Measurements from ENCODE around the gene APELA. TPM values are rescaled to one million over a fixed set of nuclear protein-coding genes. Genes with fewer than 3 reads are reported as not detected.

The APELA gene
- total RNA-seq, 1 experiment from 2014 or later, result 140 TPM

- H2BK15ac ChIP-seq (ENCODE audit: low read depth, low read length), result no peak overlapping the region
- TF ChIP-seq CTCF (conservative IDR thresholded peaks at IDR 0.05), result no peak
- no peak overlapping the region for H3K4ac ChIP-seq (ENCODE audit: low read depth, low read length)
- no peak overlapping the region for H3K27ac ChIP-seq (ENCODE audit: insufficient read length, low read depth, low read length)
- H2BK12ac ChIP-seq (ENCODE audit: insufficient read length, low read depth, low read length), result no peak overlapping the region
- no peak overlapping the region for H3K56ac ChIP-seq (ENCODE audit: insufficient read length, low read depth, low read length)
- no peaks in the 10 kb centered on the region for H4K20me1 ChIP-seq (ENCODE audit: control insufficient read depth, insufficient read depth, insufficient read length)
- H3K9me3 Mint-ChIP-seq, result no peaks in the 10 kb centered on the region
- peaks cover 31 to 56% of the 10 kb centered on the region in 2 experiments for H3K4me1 Mint-ChIP-seq
- no peak overlapping the region for H2BK120ac ChIP-seq (ENCODE audit: low read depth, low read length, poor library complexity, severe bottlenecking)
- no peak overlapping the region for H3T11ph ChIP-seq (ENCODE audit: low read length)
- peaks cover 2 to 85% (median 64%) of the 10 kb centered on the region in 3 experiments; a peak in 6 of 7 replicates for H3K36me3 Mint-ChIP-seq (ENCODE audit: insufficient read depth in 1 of 3, low read depth in 3 of 3)
- no peak overlapping the region for H3K9ac ChIP-seq (ENCODE audit: extremely low read depth, insufficient read length, low read length)
- no peaks in the 10 kb centered on the region for H3K23me2 ChIP-seq (ENCODE audit: insufficient read length, low read depth, low read length, poor library complexity, severe bottlenecking)
- H4K8ac ChIP-seq (replicated peaks; ENCODE audit: insufficient read length, low read depth, low read length), result no peak overlapping the region
- H3K23ac ChIP-seq (ENCODE audit: insufficient read length, low read depth, low read length), result no peak overlapping the region
- peak overlapping the region in 1 of 3 experiments; percentile 80; a peak in 2 of 7 replicates for H3K27ac Mint-ChIP-seq
- H2BK20ac ChIP-seq (ENCODE audit: low read depth, low read length, poor library complexity, severe bottlenecking), result no peak overlapping the region
- H2AK5ac ChIP-seq (ENCODE audit: insufficient read length, low read length), result no peak overlapping the region
- H3K9me3 ChIP-seq (ENCODE audit: control insufficient read depth, low read depth, low read length), result no peaks in the 10 kb centered on the region
- H3K27me3 ChIP-seq (ENCODE audit: insufficient read depth, low read length), result no peaks in the 10 kb centered on the region
- no CpG with 5 or more reads among the region's 2 CpGs for WGBS (ENCODE audit: extremely low coverage, insufficient read length, low lambda C conversion rate)
- H2BK5ac ChIP-seq (ENCODE audit: insufficient read length, low read length), result no peak overlapping the region
- H3K27me3 Mint-ChIP-seq (ENCODE audit: low read depth), result no peaks in the 10 kb centered on the region
- H4K91ac ChIP-seq (ENCODE audit: insufficient read length, low read depth, low read length), result no peak overlapping the region
- no peak overlapping the region for H3K4me3 Mint-ChIP-seq
- peaks cover 3% of the 10 kb centered on the region; the same call in 1 of the 2 replicates for H3K4me1 ChIP-seq (ENCODE audit: insufficient read depth, low read length)
- H3K14ac ChIP-seq (ENCODE audit: insufficient read depth, low read length), result no peak overlapping the region
- no peak overlapping the region for H4K5ac ChIP-seq (ENCODE audit: insufficient read length, low read depth, low read length)
- peaks cover 2% of the 10 kb centered on the region; the same call in 1 of the 2 replicates for H3K79me2 ChIP-seq (ENCODE audit: insufficient read depth, low read length)
- H3K18ac ChIP-seq (ENCODE audit: insufficient read length, low read depth, low read length), result no peak overlapping the region
- DNase-seq, result no peak
- H3K4me2 ChIP-seq (ENCODE audit: insufficient read depth, insufficient read length, low read length), result no peak overlapping the region
- peaks cover 6% of the 10 kb centered on the region for H3K79me1 ChIP-seq (ENCODE audit: insufficient read depth, low read depth, low read length, poor library complexity, severe bottlenecking)
- no peak overlapping the region for H2AFZ ChIP-seq (ENCODE audit: low read length)
These were observed 13.7 kb downstream of the APELA start for GRCh38 chr4:164890691-164891090.

All from H9 (cell line).